DOHH2 (cell line): ENCODE measurements around the gene EIF2S2.

ENCODE experiments used
- H3F3A ChIP-seq: fragments of 200-600 bp; sonication (generic), shearing (Covaris generic); 2 replicates; pipeline ENCODE4 v1.6.0; 2016; ENCODE audit warnings: antibody characterized with exemption, mild to moderate bottlenecking; ENCODE audit not compliant: control insufficient read depth, insufficient read depth
- H3K27ac ChIP-seq: fragments of 200-600 bp; sonication (generic); 2 replicates; pipeline ENCODE4 v1.5.1; 2014; ENCODE audit warnings: low read depth, mild to moderate bottlenecking, low read length, moderate library complexity
- H3K27me3 ChIP-seq: fragments of 200-600 bp; sonication (generic); 2 replicates; pipeline ENCODE4 v1.6.1; 2014; ENCODE audit warnings: mild to moderate bottlenecking, low read length, mixed read lengths; ENCODE audit not compliant: control insufficient read depth
- H3K36me3 ChIP-seq: fragments of 200-600 bp; sonication (generic); 2 replicates; pipeline ENCODE4 v1.6.1; 2014; ENCODE audit warnings: mild to moderate bottlenecking, low read length, moderate library complexity, mixed read lengths; ENCODE audit not compliant: control insufficient read depth
- H3K4me1 ChIP-seq: fragments of 200-600 bp; sonication (generic); 2 replicates; pipeline ENCODE4 v1.6.1; 2014; ENCODE audit warnings: mild to moderate bottlenecking, low read length, mixed read lengths; ENCODE audit not compliant: control insufficient read depth
- H3K4me2 ChIP-seq: fragments of 200-600 bp; sonication (generic); 2 replicates; pipeline ENCODE4 v1.6.0; 2014; ENCODE audit warnings: mild to moderate bottlenecking, low read length, moderate library complexity
- H3K4me3 ChIP-seq: fragments of 200-600 bp; sonication (generic); 2 replicates; pipeline ENCODE4 v1.5.1; 2014; ENCODE audit warnings: mild to moderate bottlenecking, low read length, mixed read lengths
- H3K79me2 ChIP-seq: fragments of 200-600 bp; sonication (generic); 2 replicates; pipeline ENCODE4 v1.6.1; 2014; ENCODE audit warnings: mild to moderate bottlenecking, low read length, mixed read lengths; ENCODE audit not compliant: control insufficient read depth
- H3K9me2 ChIP-seq: fragments of 200-600 bp; sonication (generic); replicated peaks from 2 replicates; pipeline ENCODE4 v1.6.1; 2014; ENCODE audit warnings: mild to moderate bottlenecking, low read length, mixed read lengths; ENCODE audit not compliant: control insufficient read depth
- H3K9me3 ChIP-seq: fragments of 200-600 bp; sonication (generic); 2 replicates; pipeline ENCODE4 v1.6.1; 2014; ENCODE audit warnings: antibody characterized with exemption, low read length, mixed read lengths; ENCODE audit not compliant: control insufficient read depth, insufficient read depth
- H4K20me1 ChIP-seq: fragments of 200-600 bp; sonication (generic); 2 replicates; pipeline ENCODE4 v1.6.0; 2014; ENCODE audit warnings: low read depth, mild to moderate bottlenecking, antibody characterized with exemption, low read length, moderate library complexity; ENCODE audit not compliant: control insufficient read depth, insufficient read depth
- CTCF ChIP-seq: fragments of 200-600 bp; sonication (generic); IDR thresholded peaks from one replicate; pipeline ENCODE4 v1.5.1; 2014; ENCODE audit warnings: antibody characterized with exemption, mild to moderate bottlenecking, low read depth, low read length; ENCODE audit not compliant: poor library complexity, severe bottlenecking
- EZH2phosphoT487 ChIP-seq: fragments of 200-600 bp; sonication (generic); IDR thresholded peaks from 2 replicates; pipeline ENCODE4 v1.6.1; 2017; ENCODE audit warnings: borderline replicate concordance, mild to moderate bottlenecking, antibody characterized with exemption, low read length, moderate library complexity, mixed read lengths

Gene EIF2S2

DNA sequence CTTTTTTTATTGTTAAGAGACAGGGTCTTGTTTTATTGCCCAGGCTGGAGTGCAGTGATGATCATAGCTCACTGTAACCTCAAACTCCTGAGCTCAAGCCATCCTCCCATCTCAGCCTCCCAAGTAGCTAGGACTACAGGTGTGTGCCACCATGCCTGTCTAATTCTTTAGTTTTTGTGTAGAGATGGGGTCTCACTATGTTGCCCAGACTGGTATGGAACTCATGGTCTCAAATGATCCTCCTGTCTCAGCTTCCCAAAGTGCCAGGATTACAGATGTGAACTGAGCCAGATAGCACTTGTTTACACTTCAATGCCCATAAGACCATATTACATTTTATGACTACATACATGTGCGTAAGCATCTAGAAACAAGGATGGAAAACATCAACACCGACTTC lies 18.1 kb downstream of the EIF2S2 start:
- H3F3A ChIP-seq, result peaks cover 28% of the 10 kb centered on the region
- TF ChIP-seq CTCF (no peak), EZH2phosphoT487 (no peak)
- H3K9me2 ChIP-seq, result no peaks in the 10 kb centered on the region
- no peak overlapping the region for H3K4me2 ChIP-seq
- no peaks in the 10 kb centered on the region for H4K20me1 ChIP-seq
- H3K27me3 ChIP-seq, result no peaks in the 10 kb centered on the region
- peaks cover 97% of the 10 kb centered on the region for H3K36me3 ChIP-seq
- H3K9me3 ChIP-seq, result no peaks in the 10 kb centered on the region
- H3K79me2 ChIP-seq, result peaks cover 23% of the 10 kb centered on the region
- H3K4me3 ChIP-seq, result no peak overlapping the region
- H3K27ac ChIP-seq, result no peak overlapping the region
- H3K4me1 ChIP-seq, result no peaks in the 10 kb centered on the region

DNA sequence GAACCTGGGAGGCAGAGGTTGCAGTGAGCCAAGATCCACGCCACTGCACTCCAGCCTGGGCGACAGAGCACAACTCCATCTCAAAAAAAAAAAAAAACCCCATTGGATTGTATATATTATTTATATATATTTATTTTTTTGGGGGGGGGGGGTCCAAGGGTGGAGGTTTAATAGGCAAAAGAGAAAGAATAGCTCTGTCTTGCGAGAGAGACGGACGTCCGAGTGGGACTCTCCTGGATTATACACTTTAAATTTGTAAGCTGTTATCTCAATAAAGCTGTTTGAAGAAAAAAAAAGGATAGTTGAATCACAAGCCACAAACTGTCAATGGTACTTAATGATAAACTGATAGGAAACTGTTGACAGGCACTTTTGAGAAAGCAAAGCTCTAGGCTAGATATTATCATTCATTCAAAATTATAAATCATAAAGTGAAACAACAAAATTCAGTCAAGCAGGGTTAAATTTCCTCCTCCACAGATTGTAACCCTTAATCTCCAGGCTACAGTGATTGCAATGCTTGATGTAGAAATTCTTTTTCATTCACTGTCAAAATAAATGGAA lies 20.3 kb downstream of the EIF2S2 start:
- Histone ChIP-seq H3F3A (peaks cover 40% of the 10 kb centered on the region), H3K79me2 (peaks cover 36% of the 10 kb centered on the region), H3K36me3 (peaks cover 95% of the 10 kb centered on the region)

DNA sequence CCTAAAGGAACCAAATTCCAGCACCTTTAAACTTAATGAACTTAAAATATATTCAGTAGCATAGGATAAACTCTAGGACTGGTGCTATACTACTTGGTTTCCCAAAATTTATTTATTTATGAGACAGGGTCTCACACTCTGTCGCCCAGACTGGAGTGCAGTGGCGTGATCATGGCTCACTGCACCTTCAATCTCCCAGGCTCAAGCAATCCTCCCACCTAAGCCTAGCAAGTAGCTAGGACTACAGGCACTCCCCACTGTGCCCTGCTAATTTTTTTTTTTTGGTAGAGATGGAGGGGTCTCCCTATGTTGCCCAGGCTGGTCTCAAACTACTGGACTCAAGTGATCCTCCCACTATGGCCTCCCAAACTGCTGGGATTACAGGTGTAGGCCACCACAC lies 21.4 kb downstream of the EIF2S2 start:
- Histone ChIP-seq H3K27ac (no peak overlapping the region), H3K9me3 (no peaks in the 10 kb centered on the region), H3K9me2 (no peaks in the 10 kb centered on the region), H3K79me2 (peaks cover 32% of the 10 kb centered on the region), H3K27me3 (no peaks in the 10 kb centered on the region), H3F3A (peaks cover 44% of the 10 kb centered on the region), H3K4me3 (no peak overlapping the region), H3K36me3 (peaks cover 95% of the 10 kb centered on the region), H3K4me2 (no peak overlapping the region), H3K4me1 (no peaks in the 10 kb centered on the region), H4K20me1 (0 out of 2 replicates have a peak, but pooled peaks cover 5% of the 10 kb centered on the region)
- TF ChIP-seq EZH2phosphoT487 (no peak), CTCF (no peak)

More for the DNA sequence above, 20.3 kb downstream of the EIF2S2 start:
- no peak for TF ChIP-seq CTCF
- no peak for TF ChIP-seq EZH2phosphoT487
- H3K9me2 ChIP-seq, result no peaks in the 10 kb centered on the region
- no peaks in the 10 kb centered on the region for H3K4me1 ChIP-seq
- H3K4me2 ChIP-seq, result no peak overlapping the region
- H3K27me3 ChIP-seq, result no peaks in the 10 kb centered on the region
- no peak overlapping the region for H3K4me3 ChIP-seq
- 0 out of 2 replicates have a peak, but pooled peaks cover 5% of the 10 kb centered on the region for H4K20me1 ChIP-seq
- H3K9me3 ChIP-seq, result no peaks in the 10 kb centered on the region
- no peak overlapping the region for H3K27ac ChIP-seq
